GM12801 (cell line): ENCODE measurements around the gene PCDHGC5.

Experiments
- CTCF ChIP-seq: IDR thresholded peaks from one replicate; pipeline ENCODE4 v1.5.1; 2011; ENCODE audit warnings: control low read depth; ENCODE audit not compliant: insufficient read length; ENCODE audit errors: extremely low read depth

The PCDHGC5 gene

GRCh38 chr5:141510160-141510559 lies 21.3 kb downstream of the PCDHGC5 start:
- TF ChIP-seq CTCF, result no peak

GRCh38 chr5:141510850-141511601 lies 22.1 kb downstream of the PCDHGC5 start:
- no peak for TF ChIP-seq CTCF

GRCh38 chr5:141511771-141512325 lies 23.0 kb downstream of the PCDHGC5 start:
- TF ChIP-seq CTCF, result no peak

GRCh38 chr5:141512390-141512910 lies 23.6 kb downstream of the PCDHGC5 start:
- peak; percentile 79 for TF ChIP-seq CTCF

- no peak for TF ChIP-seq CTCF
These were observed 24.2 kb downstream of the PCDHGC5 start for GRCh38 chr5:141512911-141513626.

GRCh38 chr5:141513627-141514329 lies 24.9 kb downstream of the PCDHGC5 start:
- no peak for TF ChIP-seq CTCF
